HG03135 (cell line): ENCODE measurements around the gene FGF2.

Experiments used
- ATAC-seq: cut with Tn5 transposase; IDR thresholded peaks from one replicate; pipeline ENCODE4 v1.9.1; 2021; ENCODE audit warnings: mild to moderate bottlenecking, moderate library complexity; ENCODE audit not compliant: unreplicated experiment

The FGF2 gene

DNA sequence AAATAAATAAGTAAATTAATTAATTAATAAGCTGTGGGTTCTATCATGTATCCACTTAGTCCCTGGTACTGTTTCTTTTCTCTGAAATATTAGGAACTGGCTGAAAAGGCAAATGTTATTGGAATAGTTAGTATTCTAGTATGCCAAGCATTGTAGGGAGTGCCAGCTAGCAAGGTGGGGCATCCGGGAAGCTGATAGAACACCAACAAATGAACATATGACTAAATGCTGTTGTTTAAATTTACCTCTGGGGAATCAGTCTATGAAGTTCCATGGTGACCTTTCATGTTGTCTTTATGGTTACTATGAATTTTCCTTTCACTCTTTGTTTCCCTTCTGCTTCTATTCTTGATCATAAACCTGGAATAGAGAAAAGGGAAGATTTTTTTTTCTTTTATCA is 63.1 kb downstream of the FGF2 start:
- ATAC-seq: no peak

DNA sequence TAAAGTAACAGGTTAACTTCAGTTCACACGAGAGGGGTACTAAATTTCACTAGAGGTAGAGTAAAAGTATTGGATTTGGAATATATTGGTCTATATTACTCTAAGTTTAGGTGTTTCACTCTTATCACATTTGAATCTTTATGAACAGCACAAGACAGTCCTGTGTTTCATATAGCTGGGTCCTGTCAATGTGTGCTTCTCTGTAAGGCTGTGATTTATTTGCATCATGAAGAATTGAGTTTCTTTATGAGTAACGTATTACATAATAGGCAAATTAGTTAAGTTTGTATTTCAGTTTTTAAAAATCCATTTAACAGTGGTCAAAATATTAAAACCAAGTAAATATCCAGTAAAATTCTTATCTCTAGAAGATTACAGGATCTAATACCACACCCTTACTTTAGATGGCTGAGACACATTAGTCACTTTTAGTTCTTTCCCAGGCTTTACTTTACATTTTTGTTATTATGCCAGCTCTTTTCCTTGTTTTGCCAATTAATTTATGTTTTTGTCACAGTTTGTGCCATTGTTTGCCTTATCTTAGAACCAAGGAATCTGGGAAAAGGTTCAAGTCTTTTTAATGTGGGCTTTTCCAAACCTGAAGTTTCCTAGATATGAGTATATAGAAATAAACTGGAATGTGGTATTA is 63.6 kb downstream of the FGF2 start:
- no peak for ATAC-seq

DNA sequence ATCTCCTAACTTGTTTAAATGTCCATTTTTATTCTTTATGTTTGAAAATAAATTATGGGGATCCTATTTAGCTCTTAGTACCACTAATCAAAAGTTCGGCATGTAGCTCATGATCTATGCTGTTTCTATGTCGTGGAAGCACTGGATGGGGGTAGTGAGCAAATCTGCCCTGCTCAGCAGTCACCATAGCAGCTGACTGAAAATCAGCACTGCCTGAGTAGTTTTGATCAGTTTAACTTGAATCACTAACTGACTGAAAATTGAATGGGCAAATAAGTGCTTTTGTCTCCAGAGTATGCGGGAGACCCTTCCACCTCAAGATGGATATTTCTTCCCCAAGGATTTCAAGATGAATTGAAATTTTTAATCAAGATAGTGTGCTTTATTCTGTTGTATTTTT is 68.2 kb downstream of the FGF2 start:
- no peak for ATAC-seq

DNA sequence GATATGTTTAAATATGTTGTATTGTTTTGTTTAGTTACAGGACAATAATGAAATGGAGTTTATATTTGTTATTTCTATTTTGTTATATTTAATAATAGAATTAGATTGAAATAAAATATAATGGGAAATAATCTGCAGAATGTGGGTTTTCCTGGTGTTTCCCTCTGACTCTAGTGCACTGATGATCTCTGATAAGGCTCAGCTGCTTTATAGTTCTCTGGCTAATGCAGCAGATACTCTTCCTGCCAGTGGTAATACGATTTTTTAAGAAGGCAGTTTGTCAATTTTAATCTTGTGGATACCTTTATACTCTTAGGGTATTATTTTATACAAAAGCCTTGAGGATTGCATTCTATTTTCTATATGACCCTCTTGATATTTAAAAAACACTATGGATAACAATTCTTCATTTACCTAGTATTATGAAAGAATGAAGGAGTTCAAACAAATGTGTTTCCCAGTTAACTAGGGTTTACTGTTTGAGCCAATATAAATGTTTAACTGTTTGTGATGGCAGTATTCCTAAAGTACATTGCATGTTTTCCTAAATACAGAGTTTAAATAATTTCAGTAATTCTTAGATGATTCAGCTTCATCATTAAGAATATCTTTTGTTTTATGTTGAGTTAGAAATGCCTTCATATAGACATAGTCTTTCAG is 68.8 kb downstream of the FGF2 start:
- ATAC-seq: no peak

DNA sequence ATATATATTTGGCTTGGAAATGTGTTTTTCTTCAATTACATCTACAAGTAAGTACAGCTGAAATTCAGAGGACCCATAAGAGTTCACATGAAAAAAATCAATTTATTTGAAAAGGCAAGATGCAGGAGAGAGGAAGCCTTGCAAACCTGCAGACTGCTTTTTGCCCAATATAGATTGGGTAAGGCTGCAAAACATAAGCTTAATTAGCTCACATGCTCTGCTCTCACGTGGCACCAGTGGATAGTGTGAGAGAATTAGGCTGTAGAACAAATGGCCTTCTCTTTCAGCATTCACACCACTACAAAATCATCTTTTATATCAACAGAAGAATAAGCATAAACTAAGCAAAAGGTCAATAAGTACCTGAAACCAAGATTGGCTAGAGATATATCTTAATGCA is 69.6 kb downstream of the FGF2 start:
- ATAC-seq: no peak

DNA sequence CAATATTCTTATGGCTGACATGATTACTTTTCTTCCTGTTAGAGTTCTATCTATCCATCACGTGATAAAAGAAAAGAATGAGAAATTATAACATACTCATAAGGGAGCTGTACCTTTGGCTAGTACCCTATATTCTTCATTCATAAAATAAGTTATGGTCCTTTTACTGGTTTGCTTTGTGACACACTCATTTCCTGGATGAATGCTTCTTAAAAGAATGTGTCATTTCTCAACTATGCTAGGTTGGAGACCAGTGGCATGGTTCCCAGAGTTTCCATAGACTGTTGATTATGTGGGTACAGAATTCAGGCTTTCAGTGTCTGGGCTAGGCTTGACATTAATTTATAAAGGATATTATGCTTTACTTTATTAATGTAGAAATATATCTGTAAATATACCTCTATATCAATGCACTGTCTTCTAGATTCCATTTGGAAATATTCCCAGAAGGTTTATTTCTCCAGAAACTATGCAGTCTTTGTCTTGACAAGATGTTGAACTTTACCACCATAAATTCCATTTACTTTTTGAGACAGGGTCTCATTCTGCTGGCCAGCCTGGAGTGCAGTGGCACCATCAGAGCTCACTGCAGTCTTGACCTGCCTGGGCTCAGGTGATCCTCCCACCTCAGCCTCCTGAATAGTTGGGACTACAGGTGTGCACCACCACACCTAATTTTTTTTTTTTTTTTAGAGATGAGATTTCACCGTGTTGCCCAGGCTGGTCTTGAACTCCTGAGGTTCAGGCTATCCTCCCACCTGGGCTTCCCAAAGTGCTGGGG is 71.9 kb downstream of the FGF2 start:
- ATAC-seq: no peak

DNA sequence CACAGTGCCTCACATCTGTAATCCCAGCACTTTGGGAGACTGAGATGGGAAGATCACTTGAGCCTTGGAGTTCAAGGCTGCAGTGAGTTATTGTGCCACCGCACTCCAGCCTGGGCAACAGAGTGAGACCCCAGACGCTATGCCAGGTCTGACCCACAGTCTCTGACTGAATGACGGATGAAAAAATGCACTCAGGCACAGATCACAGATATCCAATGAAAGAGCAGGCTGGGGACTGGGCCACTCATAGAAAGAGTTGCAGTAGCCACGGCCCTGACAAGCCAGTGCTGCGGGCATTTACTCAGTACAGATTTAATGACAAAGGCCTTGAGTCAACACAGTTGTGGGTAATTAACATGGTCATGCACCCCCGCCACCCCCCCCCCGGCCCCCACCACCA is 73.1 kb downstream of the FGF2 start:
- no peak for ATAC-seq

DNA sequence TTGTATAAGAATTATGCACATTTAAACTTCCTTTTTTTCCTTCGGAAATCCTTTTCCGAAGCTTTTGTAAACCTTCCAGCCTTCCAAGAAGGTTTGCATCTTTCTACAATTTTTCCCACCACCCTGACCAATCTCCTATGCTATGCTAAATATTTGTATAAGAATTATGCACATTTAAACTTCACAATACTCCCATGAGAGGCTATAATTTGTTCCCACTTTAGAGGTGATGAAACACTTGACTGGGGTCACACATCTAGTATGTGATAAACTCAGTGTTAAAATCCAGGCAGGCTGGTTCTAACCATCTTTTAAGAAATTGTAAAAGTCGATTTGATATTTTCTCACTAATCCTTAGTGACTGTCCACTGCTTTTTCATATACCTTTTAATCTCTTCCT is 73.7 kb downstream of the FGF2 start:
- no peak for ATAC-seq

DNA sequence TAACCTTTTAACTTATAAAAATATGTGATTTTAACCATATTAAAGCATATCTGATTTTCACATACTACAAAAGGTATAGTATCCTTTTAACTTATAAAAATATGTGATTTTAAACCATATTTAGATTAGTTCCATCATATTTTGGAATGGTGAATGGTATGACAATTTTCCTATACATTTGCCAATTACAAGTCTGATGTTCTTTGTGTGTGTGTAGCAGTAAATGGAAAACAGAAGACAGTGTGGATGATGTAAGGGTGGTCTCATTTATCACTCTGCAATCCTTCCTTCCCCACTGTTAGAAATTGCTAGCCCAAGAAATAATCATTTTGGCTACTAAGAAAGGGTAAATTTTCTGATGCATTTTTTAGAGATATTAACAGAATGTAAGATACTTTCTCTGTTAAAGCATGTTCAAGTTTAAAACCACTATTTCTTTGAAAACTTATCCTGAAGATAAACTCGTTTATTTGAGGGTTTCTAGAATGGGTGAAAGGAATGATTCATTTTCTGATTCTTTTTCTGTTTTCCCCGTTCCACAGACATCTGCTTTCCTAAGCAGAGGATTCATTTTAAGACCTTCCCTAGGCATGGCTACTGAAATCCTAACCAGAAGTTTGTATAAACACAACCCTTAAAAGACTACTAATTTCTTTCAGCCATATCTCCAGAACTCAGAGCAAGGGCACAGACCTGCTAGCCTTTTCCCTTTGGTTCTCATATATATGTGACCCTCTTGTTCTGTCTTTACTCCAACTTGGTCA is 74.8 kb downstream of the FGF2 start:
- no peak for ATAC-seq

DNA sequence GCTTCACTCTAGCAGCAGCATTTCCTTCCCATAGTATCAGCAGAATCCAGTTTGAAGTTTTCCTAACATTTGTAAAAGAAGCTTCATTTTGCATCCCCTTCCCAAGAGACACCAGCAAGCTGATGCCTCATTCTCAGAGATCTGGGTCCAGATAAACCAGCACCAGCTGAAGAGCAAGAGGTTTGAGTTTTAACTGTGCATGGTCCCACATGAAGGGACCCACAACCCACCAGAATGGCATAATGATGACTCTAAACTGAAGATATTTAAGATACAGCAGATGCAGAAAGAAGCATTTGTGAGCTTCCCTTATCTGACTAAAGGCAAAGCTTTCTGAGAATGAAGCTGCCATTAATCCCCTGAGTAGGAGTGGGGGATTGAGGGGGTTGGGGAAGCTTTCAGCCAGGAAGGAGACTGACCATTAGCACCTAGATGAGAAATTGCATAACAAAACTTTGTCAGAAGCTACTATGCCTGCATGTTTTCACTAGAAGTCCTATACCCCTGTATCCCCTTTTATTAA is 77.2 kb downstream of the FGF2 start:
- ATAC-seq: no peak

DNA sequence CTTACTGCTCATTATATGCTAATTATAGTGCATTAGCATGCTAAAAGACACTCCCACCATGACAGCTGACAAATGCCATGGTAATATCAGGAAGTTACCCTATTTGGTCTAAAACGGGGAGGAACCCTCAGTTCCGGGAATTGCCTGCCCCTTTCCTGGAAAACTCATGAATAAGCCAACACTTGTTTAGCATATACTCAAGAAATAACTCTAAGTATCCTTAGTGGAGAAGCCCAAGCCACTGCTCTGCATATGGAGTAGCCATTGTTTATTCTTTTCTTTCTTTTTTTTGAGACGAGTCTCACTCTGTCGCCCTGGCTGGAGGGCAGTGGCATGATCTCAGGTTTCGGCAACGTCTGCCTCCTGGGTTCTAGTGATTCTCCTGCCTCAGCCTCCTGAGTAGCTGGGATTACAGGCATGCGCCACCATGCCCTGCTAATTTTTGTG is 80.3 kb downstream of the FGF2 start:
- no peak for ATAC-seq

DNA sequence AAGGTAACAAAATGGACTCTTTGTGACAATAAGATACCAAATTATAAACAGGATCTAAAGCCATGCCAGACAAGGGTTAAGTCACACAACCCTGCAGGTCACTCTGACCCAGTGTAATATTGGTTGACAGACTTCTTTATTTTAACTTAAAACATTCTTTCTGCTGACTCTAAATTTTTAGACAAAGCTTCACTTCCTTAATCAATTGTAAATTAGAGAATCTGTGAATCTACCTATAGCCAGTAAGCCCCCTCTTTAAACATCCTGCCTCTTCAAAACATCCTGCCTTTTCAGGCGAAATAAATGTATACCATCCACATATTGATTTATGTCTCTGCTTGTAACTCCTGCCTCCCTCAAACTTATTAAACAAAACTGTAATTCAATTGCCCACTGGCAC is 81.6 kb downstream of the FGF2 start:
- no peak for ATAC-seq

DNA sequence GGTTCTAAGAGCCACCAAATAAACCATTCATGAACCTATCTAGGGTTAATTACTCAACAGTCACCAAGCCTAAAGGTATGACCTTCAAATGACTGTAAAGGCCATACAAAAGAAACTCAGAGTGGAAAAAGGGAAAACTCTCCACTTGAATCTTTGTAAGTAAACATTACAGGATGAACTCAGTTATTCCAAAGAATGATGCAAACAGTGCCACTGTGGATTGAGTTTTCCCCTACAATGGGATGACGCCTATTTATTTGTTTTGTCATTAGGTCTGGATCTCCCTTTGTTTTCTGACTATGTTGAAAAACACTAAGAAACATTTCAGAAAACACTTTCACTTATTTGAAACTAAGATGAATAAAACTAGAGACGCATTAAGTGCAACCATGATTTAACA is 83.1 kb downstream of the FGF2 start:
- ATAC-seq: no peak

DNA sequence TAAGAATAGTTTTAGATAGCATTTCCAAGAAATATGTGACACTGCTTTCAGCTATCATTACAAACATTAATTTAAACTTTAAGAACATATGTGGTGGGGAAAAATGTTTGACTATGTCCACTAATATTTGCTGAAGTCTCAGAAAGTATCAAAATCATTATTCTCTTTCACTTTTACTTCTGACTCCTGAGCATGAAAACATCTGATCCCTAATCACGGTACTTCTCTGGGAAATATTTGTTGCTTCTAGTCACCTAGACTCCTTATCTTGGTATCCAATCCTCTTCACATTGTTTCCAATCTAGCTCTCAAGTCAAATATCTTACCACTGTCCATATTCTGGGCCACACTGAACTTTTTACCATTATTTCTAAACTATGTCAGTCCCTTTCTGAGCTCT is 85.0 kb downstream of the FGF2 start:
- ATAC-seq: no peak

DNA sequence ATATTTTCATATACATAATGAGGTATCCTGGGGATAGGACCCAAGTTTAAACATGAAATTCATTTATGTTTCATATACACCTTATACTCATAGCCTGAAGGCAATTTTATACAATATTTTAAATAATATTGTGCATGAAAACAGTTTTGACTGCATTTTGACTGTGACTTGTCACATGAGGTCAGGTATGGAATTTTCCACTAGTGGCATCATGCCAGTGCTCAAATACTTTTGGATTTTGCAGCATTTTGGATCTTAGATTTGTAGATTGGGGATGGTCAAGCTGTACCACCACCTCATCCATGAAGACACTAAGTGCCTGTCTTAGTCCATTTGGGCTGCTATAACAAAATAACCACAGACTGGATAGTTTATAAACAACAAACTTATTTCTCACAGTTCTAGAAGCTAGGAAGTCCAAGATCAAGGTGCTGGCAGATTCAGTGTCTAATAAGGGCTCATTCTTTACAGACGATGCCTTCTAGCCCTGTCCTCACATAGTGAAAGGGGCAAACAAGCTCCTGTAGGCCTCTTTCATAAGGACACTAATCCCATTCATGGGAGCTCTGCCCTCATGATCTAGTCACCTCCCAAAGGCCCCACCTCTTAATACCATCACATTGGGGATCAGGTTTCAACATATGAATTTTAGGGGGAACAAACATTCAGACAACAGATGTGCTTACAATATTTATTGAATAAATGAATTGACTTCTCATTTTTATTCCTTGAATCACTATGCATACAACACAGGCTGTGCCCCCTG is 86.4 kb downstream of the FGF2 start:
- ATAC-seq: no peak

DNA sequence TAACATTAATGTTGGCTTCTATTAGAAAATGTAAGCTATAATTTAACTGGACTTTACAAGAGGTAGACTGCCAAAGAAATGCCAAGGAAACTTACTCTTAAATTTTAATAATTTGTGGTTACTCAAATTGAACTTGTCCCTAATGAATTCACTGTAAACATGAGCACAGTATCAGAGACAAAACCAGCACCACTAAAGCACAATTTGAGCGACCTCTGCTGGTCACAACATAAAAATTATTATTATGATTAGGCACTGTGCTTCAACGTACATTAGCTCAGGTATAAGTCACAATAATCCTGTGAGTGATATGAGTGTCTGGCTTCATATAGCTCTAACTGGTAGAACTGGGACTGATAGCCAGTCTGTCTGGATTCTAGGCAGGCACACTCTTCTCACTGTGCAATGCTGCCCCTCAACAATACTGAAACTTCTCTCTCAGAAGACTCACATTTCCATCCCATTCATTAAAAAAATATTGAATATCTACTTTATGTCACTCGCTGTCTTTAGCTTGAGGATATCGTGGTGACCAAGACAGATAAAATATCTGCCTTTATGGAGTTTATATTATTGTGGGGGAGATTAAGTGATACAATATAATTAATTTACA is 87.8 kb downstream of the FGF2 start:
- ATAC-seq: peak; percentile 98

DNA sequence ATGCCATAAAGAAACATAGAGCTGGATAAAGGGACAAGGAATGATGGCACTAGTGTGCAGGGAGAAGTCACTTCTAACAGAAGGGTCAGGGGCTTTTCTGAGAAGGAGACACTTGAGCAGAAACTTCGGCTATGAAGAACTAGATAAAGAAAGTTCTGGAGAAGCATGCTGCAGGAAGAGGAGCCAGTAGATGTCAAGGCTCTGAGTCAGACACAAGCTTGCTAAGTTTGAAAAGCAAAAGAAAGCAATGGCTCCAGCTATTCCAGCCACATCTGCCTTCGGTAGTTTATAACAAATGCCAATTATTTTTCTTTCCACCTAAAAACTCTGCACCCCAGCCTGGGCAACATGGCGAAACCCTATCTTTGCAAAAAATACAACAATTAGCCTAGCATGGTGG is 88.3 kb downstream of the FGF2 start:
- no peak for ATAC-seq

DNA sequence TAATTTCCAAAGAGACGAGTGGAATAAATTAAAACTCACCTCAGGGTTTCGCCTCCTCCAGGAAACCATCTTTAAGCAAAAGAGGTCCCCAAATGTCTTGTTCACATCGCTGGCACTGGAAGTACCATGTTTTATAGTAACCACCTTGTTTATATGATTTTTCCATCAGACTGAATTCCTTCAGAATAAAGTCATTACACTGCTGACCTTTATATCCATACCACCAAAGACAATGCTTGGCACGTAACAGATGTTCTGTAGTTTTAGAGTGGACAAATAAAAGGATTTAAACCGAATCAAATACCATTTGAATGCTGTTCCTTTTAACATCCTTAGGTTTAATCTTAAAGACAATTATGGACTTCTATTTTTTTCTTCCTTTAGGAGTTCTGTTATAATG is 91.1 kb downstream of the FGF2 start:
- no peak for ATAC-seq

DNA sequence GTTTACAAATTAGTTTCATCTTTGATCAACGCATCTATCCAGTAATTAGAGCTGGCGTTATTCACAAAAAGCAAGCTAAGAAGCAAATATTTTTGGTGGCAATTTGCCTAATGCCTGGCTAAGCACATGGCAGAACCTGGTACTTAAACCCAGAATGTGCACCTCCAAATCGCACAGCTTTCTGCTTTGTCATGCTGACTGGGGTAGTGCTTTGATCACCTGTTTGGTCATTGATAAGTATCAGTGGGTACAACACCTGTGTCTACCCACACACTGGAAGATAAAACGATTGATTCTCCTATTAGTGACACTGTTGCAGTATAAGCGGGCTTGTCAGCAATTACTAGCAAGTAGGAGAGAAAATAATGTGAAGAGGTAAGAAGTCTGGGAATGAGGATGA is 93.8 kb downstream of the FGF2 start:
- ATAC-seq: no peak

DNA sequence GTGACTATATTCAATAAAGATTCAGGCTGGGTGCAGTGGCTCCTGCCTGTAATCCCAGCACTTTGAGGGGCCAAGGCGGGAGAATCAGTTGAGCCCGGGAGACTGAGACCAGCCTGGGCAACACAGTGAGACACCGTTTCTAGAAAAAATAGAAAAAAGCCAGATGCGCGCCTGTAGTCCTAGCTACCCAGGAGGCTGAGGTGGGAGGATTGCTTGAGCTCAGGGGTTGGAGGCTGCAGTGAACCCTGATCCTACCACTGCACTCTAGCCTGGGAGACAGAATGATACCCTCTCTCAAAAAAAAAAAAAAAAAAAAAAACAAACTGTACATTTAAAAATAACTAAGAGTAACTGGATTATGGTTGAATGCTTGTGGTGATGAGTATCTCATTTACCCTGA is 94.7 kb downstream of the FGF2 start:
- no peak for ATAC-seq
